Pons (tissue), 1 donor: ENCODE measurements around the gene KCND2.
"Not testable (repeated sequence)": the region's sequence is repeated elsewhere in the genome, so short reads cannot be mapped to it uniquely, and the experiment has no call there.

ENCODE experiments used
- DNase-seq: peaks from one replicate; pipeline ENCODE4 v3.0.0-alpha.2; 2016; ENCODE audit warnings: low spot score

Gene KCND2

GRCh38 chr7:120587243-120587642 is 314.3 kb downstream of the KCND2 start:
- DNase-seq: no peak

- DNase-seq: no peak
Observed at GRCh38 chr7:120588416-120588815, 315.4 kb downstream of the KCND2 start.

GRCh38 chr7:120588862-120589261 is 315.9 kb downstream of the KCND2 start:
- no peak for DNase-seq

- no peak for DNase-seq
Observed at GRCh38 chr7:120600607-120601006, 327.6 kb downstream of the KCND2 start.

GRCh38 chr7:120603366-120603765 is 330.4 kb downstream of the KCND2 start:
- no peak for DNase-seq

- no peak for DNase-seq
Observed at GRCh38 chr7:120609136-120609753, 336.3 kb downstream of the KCND2 start.

GRCh38 chr7:120611975-120612374 is 339.0 kb downstream of the KCND2 start:
- DNase-seq: no peak

- no peak for DNase-seq
Observed at GRCh38 chr7:120615703-120616102, 342.7 kb downstream of the KCND2 start.

GRCh38 chr7:120617275-120617674 is 344.3 kb downstream of the KCND2 start:
- no peak for DNase-seq

GRCh38 chr7:120628251-120628650 is 355.3 kb downstream of the KCND2 start:
- no peak for DNase-seq

GRCh38 chr7:120639884-120640283 is 366.9 kb downstream of the KCND2 start:
- DNase-seq: no peak

- no peak for DNase-seq
Observed at GRCh38 chr7:120645966-120646365, 373.0 kb downstream of the KCND2 start.

- DNase-seq: no peak
Observed at GRCh38 chr7:120654241-120654640, 381.3 kb downstream of the KCND2 start.

- no peak for DNase-seq
Observed at GRCh38 chr7:120658516-120658915, 385.5 kb downstream of the KCND2 start.

GRCh38 chr7:120662291-120662690 is 389.3 kb downstream of the KCND2 start:
- no peak for DNase-seq

- DNase-seq: no peak
Observed at GRCh38 chr7:120665068-120665467, 392.1 kb downstream of the KCND2 start.

- no peak for DNase-seq
Observed at GRCh38 chr7:120675076-120675475, 402.1 kb downstream of the KCND2 start.

- DNase-seq: no peak
Observed at GRCh38 chr7:120677535-120677934, 404.6 kb downstream of the KCND2 start.

GRCh38 chr7:120680985-120681384 is 408.0 kb downstream of the KCND2 start:
- DNase-seq: no peak

GRCh38 chr7:120684463-120684862 is 411.5 kb downstream of the KCND2 start:
- DNase-seq: no peak

GRCh38 chr7:120691915-120692314 is 418.9 kb downstream of the KCND2 start:
- no peak for DNase-seq

- DNase-seq: no peak
Observed at GRCh38 chr7:120695848-120696247, 422.9 kb downstream of the KCND2 start.

GRCh38 chr7:120700796-120701195 is 427.8 kb downstream of the KCND2 start:
- no peak for DNase-seq

GRCh38 chr7:120702408-120702807 is 429.4 kb downstream of the KCND2 start:
- not testable (repeated sequence) for DNase-seq
